Suprapubic skin (tissue), 4 donors: ENCODE measurements around the gene FKBP9. TPM values are rescaled to one million over a fixed set of nuclear protein-coding genes. Genes with fewer than 3 reads are reported as not detected.

Source experiments
- DNase-seq, 2 donors: peaks; one replicate each; pipeline ENCODE4 v3.0.0-alpha.2; 2019; ENCODE audit warnings: low spot score in 2 of 2
- H3K27ac ChIP-seq: fragments of 200-600 bp; sonication (generic); one replicate; pipeline ENCODE4 v1.5.1; 2019
- H3K27me3 ChIP-seq: fragments of 200-600 bp; sonication (generic); one replicate; pipeline ENCODE4 v1.5.1; 2019
- H3K36me3 ChIP-seq: fragments of 200-600 bp; sonication (generic); one replicate; pipeline ENCODE4 v1.5.1; 2019
- H3K4me1 ChIP-seq: fragments of 200-600 bp; sonication (generic); one replicate; pipeline ENCODE4 v1.5.1; 2019
- H3K4me3 ChIP-seq: fragments of 200-600 bp; sonication (generic); one replicate; pipeline ENCODE4 v1.5.1; 2019; ENCODE audit warnings: mild to moderate bottlenecking
- H3K9me3 ChIP-seq: fragments of 200-600 bp; sonication (generic); one replicate; pipeline ENCODE4 v1.5.1; 2019
- EP300 ChIP-seq: sonication (generic); formaldehyde crosslinking; IDR thresholded peaks from one replicate; pipeline ENCODE4 v1.6.1; 2017; ENCODE audit warnings: antibody characterized with exemption
- POLR2A ChIP-seq, 2 donors: fragments of 450-650 bp; IDR thresholded peaks; one replicate each; pipeline ENCODE4 v1.6.1; 2017; ENCODE audit warnings: antibody characterized with exemption in 2 of 2, mild to moderate bottlenecking in 2 of 2, moderate library complexity in 2 of 2
- POLR2AphosphoS5 ChIP-seq, 3 donors: sonication (generic); formaldehyde crosslinking; IDR thresholded peaks; one replicate each; pipeline ENCODE4 v1.6.1; 2017; ENCODE audit warnings: antibody characterized with exemption in 3 of 3
- WGBS: methylation state at CpG from one replicate; pipeline ENCODE4 v1.1.5; 2018; 5-methylcytosine and 5-hydroxymethylcytosine counted together
- total RNA-seq, 4 donors: library from RNA; depleted of rRNA; stranded (reverse); fragments of >200 nt; gene quantifications; one replicate each; pipeline ENCODE4 v1.1.0, GENCODE V29; 2016
- TF ChIP-seq, protein P1 (sequence below), 2 donors: fragments of 200-600 bp in 1 of 2; fragments of 450-650 bp in 1 of 2; sonication (generic) in 1 of 2; IDR thresholded peaks; one replicate each; pipeline ENCODE4 v1.5.1; 2016 to 2019; ENCODE audit warnings: antibody characterized with exemption in 2 of 2, mild to moderate bottlenecking in 1 of 2, moderate library complexity in 1 of 2

The FKBP9 gene
- total RNA-seq, 4 donors from 2014 or later, result 79.7 to 131 (median 93.5) TPM

DNA sequence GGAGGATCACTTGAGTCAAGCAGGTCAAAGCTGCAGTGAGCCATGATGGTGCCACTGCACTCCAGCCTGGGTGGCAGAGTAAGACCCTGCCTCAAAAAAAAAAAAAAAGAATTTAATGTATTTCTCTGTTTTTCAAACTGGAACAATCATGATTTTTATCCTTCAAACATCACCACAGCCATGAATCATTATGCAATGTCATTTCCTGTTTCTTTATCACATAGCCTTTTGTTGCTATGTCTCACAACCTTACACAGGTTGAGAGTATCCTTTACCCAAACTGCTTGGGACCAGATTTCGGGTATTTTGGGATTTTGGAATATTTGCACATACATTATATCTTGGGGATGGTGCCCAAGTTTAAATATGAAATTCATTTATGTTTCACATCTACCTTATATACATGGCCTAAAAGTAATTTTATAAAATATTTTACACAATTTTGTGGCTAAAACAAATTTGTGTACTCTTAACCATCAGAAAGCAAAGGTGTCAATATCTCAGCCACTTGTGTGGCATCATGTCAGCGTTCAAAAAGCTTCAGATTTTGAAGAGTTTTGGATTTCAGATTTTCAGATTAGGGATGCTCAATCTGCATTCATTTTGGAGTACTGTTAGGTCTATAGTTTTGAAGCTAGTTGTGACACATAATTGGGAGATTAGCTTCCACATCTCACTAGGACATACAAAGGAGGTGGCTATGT is 97.2 kb downstream of the FKBP9 start:
- Histone ChIP-seq H3K9me3 (no peaks in the 10 kb centered on the region), H3K36me3 (no peaks in the 10 kb centered on the region), H3K27me3 (no peaks in the 10 kb centered on the region), H3K27ac (no peak overlapping the region), H3K4me1 (peaks cover 28% of the 10 kb centered on the region), H3K4me3 (no peak overlapping the region)
- DNase-seq, result no peak
- TF ChIP-seq EP300, result no peak
- no peak for TF ChIP-seq POLR2AphosphoS5 (IDR thresholded peaks at IDR 0.05)
- no peak for TF ChIP-seq POLR2A (IDR thresholded peaks at IDR 0.05)
- TF ChIP-seq, protein P1, sequence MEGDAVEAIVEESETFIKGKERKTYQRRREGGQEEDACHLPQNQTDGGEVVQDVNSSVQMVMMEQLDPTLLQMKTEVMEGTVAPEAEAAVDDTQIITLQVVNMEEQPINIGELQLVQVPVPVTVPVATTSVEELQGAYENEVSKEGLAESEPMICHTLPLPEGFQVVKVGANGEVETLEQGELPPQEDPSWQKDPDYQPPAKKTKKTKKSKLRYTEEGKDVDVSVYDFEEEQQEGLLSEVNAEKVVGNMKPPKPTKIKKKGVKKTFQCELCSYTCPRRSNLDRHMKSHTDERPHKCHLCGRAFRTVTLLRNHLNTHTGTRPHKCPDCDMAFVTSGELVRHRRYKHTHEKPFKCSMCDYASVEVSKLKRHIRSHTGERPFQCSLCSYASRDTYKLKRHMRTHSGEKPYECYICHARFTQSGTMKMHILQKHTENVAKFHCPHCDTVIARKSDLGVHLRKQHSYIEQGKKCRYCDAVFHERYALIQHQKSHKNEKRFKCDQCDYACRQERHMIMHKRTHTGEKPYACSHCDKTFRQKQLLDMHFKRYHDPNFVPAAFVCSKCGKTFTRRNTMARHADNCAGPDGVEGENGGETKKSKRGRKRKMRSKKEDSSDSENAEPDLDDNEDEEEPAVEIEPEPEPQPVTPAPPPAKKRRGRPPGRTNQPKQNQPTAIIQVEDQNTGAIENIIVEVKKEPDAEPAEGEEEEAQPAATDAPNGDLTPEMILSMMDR (IDR thresholded peaks at IDR 0.05), result no peak
- 88% methylated on average over 2 of the region's 2 CpGs for WGBS

DNA sequence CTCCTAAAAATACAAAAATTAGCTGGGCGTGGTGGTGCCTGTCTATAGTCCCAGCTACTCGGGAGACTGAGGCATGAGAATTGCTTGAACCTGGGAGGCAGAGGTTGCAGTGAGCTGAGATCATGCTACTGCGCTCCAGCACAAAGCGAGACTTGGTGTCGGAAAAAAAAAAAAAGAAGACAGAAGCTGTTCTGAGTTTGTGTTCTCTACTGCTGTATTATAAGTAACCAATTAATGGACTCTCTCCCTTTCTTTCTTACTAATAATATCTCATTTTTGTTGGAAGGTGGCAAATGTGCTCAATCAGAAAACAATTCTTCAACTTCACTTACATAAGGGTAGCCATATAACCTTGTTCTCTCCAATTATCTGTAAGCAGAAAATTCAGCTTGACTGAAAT is 97.9 kb downstream of the FKBP9 start:
- Histone ChIP-seq H3K27ac (no peak overlapping the region), H3K36me3 (no peaks in the 10 kb centered on the region), H3K4me3 (no peak overlapping the region), H3K9me3 (no peaks in the 10 kb centered on the region), H3K27me3 (no peaks in the 10 kb centered on the region), H3K4me1 (peaks cover 29% of the 10 kb centered on the region)
- TF ChIP-seq EP300 (no peak), POLR2AphosphoS5 (IDR thresholded peaks at IDR 0.05) (no peak), POLR2A (IDR thresholded peaks at IDR 0.05) (no peak)
- TF ChIP-seq, protein P1 (IDR thresholded peaks at IDR 0.05), result no peak
- WGBS, result 95% methylated on average over 5 of the region's 5 CpGs
- DNase-seq, result no peak

Other genes starting within 250 kb of the FKBP9 start
- 10 to 100 TPM; 23.4 to 35.9 (median 30.8) TPM for gene KBTBD2, start 65.7 kb upstream of the FKBP9 start, total RNA-seq
- gene NT5C3A, start 105.3 kb downstream of the FKBP9 start, total RNA-seq, result 10 to 100 TPM; 26.3 to 51.9 (median 37.2) TPM
- 10 to 100 TPM in 2 of 4 donors, 1 to 10 TPM in 2; 6.5 to 16.9 (median 9.3) TPM for gene RP9, start 152.0 kb downstream of the FKBP9 start, total RNA-seq
- gene BBS9, start 172.1 kb downstream of the FKBP9 start, total RNA-seq, result 10 to 100 TPM; 16.4 to 26.0 (median 21.4) TPM